Upper lobe of left lung (tissue), 6 donors: ENCODE data around the gene JARID2. TPM values are rescaled to one million over a fixed set of nuclear protein-coding genes. Genes with fewer than 3 reads are reported as not detected.

Experiments used
- ATAC-seq, 2 donors: fragments of 200-7000 bp; cut with Tn5 transposase; one replicate each; pipeline ENCODE4 v1.9.1; 2022; ENCODE audit warnings: mild to moderate bottlenecking in 2 of 2, moderate library complexity in 2 of 2; ENCODE audit not compliant: low FRiP score in 2 of 2
- DNase-seq, 2 donors: peaks; one replicate each; pipeline ENCODE4 v3.0.0-alpha.2; 2019 to 2020
- H3K27ac ChIP-seq, 4 donors: fragments of 200-600 bp; sonication (generic); one replicate each; pipeline ENCODE4 v1.5.1; 2016 to 2019
- H3K27me3 ChIP-seq, 4 donors: fragments of 200-600 bp; sonication (generic); one replicate each; pipeline ENCODE4 v1.5.1; 2017 to 2019
- H3K36me3 ChIP-seq, 4 donors: fragments of 200-600 bp; sonication (generic); one replicate each; pipeline ENCODE4 v1.5.1; 2016 to 2019
- H3K4me1 ChIP-seq, 4 donors: fragments of 200-600 bp; sonication (generic); one replicate each; pipeline ENCODE4 v1.5.1; 2018 to 2019
- H3K4me3 ChIP-seq, 4 donors: fragments of 200-600 bp; sonication (generic); one replicate each; pipeline ENCODE4 v1.5.1; 2017 to 2019; ENCODE audit warnings: mild to moderate bottlenecking in 2 of 4, moderate library complexity in 1 of 4
- H3K9me3 ChIP-seq, 4 donors: fragments of 200-600 bp; sonication (generic); one replicate each; pipeline ENCODE4 v1.5.1; 2018 to 2019
- CTCF ChIP-seq, 6 experiments: fragments of 450-650 bp in 4 of 6; fragments of 200-600 bp in 2 of 6; sonication (generic) in 2 of 6; IDR thresholded peaks; one replicate each; pipeline ENCODE4 v1.5.1; 2016 to 2019; ENCODE audit warnings: antibody characterized with exemption in 6 of 6
- EP300 ChIP-seq, 4 donors: sonication (generic); formaldehyde crosslinking; IDR thresholded peaks; one replicate each; pipeline ENCODE4 v1.5.1; 2017; ENCODE audit warnings: antibody characterized with exemption in 4 of 4, control low read depth in 2 of 4
- POLR2A ChIP-seq, 4 donors: fragments of 450-650 bp; IDR thresholded peaks; one replicate each; pipeline ENCODE4 v1.5.1; 2016 to 2017; ENCODE audit warnings: antibody characterized with exemption in 4 of 4, mild to moderate bottlenecking in 2 of 4
- POLR2AphosphoS5 ChIP-seq, 2 donors: sonication (generic); formaldehyde crosslinking; IDR thresholded peaks; one replicate each; pipeline ENCODE4 v1.5.1; 2017; ENCODE audit warnings: antibody characterized with exemption in 2 of 2
- WGBS, 2 donors: methylation state at CpG; one replicate each; pipeline ENCODE4 v1.1.5; 2017 to 2018; 5-methylcytosine and 5-hydroxymethylcytosine counted together
- total RNA-seq, 6 donors: library from RNA; depleted of rRNA in 4 of 6; stranded (reverse); fragments of >200 nt in 4 of 6; gene quantifications; one replicate each; pipeline versions ENCODE4 v1.1.0 to v1.2.1, GENCODE V29; 2016 to 2021
- donor health status: DM: no; HTN: no; CAD: no; lungs with moderate emphysema.
- donor health status: DM: no; HTN: yes; CAD: no; lungs with severe emphysema.

The JARID2 gene
- total RNA-seq, 6 donors from 2014 or later = 9.6 to 37.7 (median 16.4) TPM

GRCh38 chr6:15476631-15477380 lies 230.9 kb downstream of the JARID2 start:
- Histone ChIP-seq H3K4me3 (no peak overlapping the region), H3K36me3 (peaks cover 0 to 3% (median 0%) of the 10 kb centered on the region in 4 donors), H3K4me1 (peaks cover 30 to 50% (median 42%) of the 10 kb centered on the region in 4 donors), H3K9me3 (no peaks in the 10 kb centered on the region), H3K27me3 (no peaks in the 10 kb centered on the region), H3K27ac (no peak overlapping the region)
- ATAC-seq = no peak
- DNase-seq = no peak
- 60 to 67% methylated on average over 7 of the region's 7 CpGs for WGBS, 2 donors
- TF ChIP-seq CTCF (IDR thresholded peaks at IDR 0.05) (no peak), POLR2A (IDR thresholded peaks at IDR 0.05) (no peak), EP300 (IDR thresholded peaks at IDR 0.05) (no peak), POLR2AphosphoS5 (IDR thresholded peaks at IDR 0.05) (no peak)

GRCh38 chr6:15477746-15478145 lies 231.9 kb downstream of the JARID2 start:
- Histone ChIP-seq H3K27ac (no peak overlapping the region), H3K36me3 (peaks cover 0 to 3% (median 0%) of the 10 kb centered on the region in 4 donors), H3K9me3 (no peaks in the 10 kb centered on the region), H3K4me1 (peaks cover 25 to 46% (median 39%) of the 10 kb centered on the region in 4 donors), H3K4me3 (no peak overlapping the region), H3K27me3 (no peaks in the 10 kb centered on the region)
- TF ChIP-seq EP300 (IDR thresholded peaks at IDR 0.05) = no peak
- no peak for TF ChIP-seq CTCF (IDR thresholded peaks at IDR 0.05)
- TF ChIP-seq POLR2A (IDR thresholded peaks at IDR 0.05) = no peak
- TF ChIP-seq POLR2AphosphoS5 (IDR thresholded peaks at IDR 0.05) = no peak
- DNase-seq (no peak), ATAC-seq (no peak)
- 55 to 79% methylated on average over 5 of the region's 5 CpGs for WGBS, 2 donors

- Histone ChIP-seq H3K4me1 (peaks cover 22 to 36% (median 27%) of the 10 kb centered on the region in 4 donors), H3K9me3 (no peaks in the 10 kb centered on the region), H3K27me3 (no peaks in the 10 kb centered on the region), H3K4me3 (no peak overlapping the region), H3K27ac (no peak overlapping the region), H3K36me3 (peaks cover 0 to 3% (median 0%) of the 10 kb centered on the region in 4 donors)
- TF ChIP-seq CTCF (IDR thresholded peaks at IDR 0.05) (no peak), POLR2A (IDR thresholded peaks at IDR 0.05) (no peak), POLR2AphosphoS5 (IDR thresholded peaks at IDR 0.05) (no peak), EP300 (IDR thresholded peaks at IDR 0.05) (no peak)
- ATAC-seq = no peak
- no peak for DNase-seq
- 38 to 54% methylated on average over 5 of the region's 5 CpGs for WGBS, 2 donors
Observed at GRCh38 chr6:15479761-15480160, 233.9 kb downstream of the JARID2 start.

- Histone ChIP-seq H3K9me3 (no peaks in the 10 kb centered on the region), H3K36me3 (no peaks in the 10 kb centered on the region), H3K4me1 (peaks cover 22 to 36% (median 25%) of the 10 kb centered on the region in 4 donors), H3K27me3 (no peaks in the 10 kb centered on the region), H3K27ac (no peak overlapping the region), H3K4me3 (no peak overlapping the region)
- WGBS, 2 donors = 51 to 69% methylated on average over 7 of the region's 7 CpGs
- ATAC-seq (no peak), DNase-seq (no peak)
- TF ChIP-seq CTCF (IDR thresholded peaks at IDR 0.05) = no peak
- no peak for TF ChIP-seq POLR2AphosphoS5 (IDR thresholded peaks at IDR 0.05)
- TF ChIP-seq EP300 (IDR thresholded peaks at IDR 0.05) = no peak
- no peak for TF ChIP-seq POLR2A (IDR thresholded peaks at IDR 0.05)
Observed at GRCh38 chr6:15480525-15480924, 234.7 kb downstream of the JARID2 start.
